GM18861 (cell line): Measurements from ENCODE around the gene ZNF304.
"Not testable (repeated sequence)": the region's sequence is repeated elsewhere in the genome, so short reads cannot be mapped to it uniquely, and the experiment has no call there.

ENCODE experiments used
- ATAC-seq: cut with Tn5 transposase; IDR thresholded peaks from one replicate; pipeline ENCODE4 v1.9.1; 2021; ENCODE audit not compliant: unreplicated experiment

The ZNF304 gene

DNA sequence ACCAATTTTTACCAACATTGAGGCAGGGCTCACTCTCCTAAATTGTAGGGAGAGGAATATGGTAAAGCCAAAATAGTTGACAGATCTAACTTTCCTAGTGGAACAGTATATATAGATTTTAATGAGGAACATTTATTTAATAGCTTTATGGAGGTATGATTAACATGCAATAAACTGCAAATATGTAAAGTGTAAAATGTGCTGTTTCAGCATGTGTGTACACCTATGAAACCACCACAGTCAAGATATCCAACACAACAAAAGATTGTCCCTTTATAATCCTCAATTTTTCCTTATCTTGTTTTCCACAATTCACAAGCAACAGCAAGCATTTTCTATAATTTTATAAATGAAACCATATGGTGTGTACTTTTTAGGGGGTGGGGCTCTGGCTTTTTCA lies 8.2 kb downstream of the ZNF304 start:
- ATAC-seq: no peak

GRCh38 chr19:57362419-57362818 lies 11.3 kb downstream of the ZNF304 start:
- ATAC-seq: no peak

DNA sequence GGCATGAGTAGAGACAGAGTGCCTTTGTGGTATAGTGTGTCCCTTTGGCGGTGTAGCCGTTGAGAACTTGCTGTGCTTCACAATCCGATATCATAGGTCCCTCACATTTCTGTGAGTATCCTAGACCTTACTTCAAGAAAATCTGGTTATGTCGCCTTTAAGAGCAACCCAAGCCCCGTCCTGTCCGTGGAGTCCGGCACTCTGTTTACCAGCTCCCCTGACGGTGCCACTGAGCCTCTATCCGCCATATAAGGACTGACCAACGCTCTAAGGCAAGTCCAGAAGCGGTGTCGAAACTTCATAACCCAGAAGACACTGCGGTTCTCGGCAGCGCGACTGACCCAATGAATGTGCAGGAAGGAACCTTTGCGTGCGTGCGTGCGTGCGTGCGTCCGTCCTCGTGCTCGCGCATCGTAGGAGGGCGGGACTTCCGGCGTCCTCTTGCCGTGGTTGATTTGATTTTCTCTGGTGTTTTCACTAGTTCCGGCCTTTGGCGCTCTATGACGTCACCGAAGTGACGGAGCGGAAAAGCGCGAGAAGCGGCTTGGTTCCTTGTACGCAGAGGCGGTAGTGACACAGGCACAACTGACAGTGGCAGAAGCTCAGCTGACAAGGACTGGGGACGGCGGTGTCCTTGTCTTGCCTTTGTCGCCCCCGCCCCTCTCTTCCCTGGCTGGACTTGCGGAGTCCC lies 12.1 kb downstream of the ZNF304 start, which contains the start of the genes TRAPPC2B and ZNF547:
Gene TRAPPC2B, plus strand, starts transcription at position 555 of the 691 bp plus-strand sequence. CDS start 1,283 bp downstream, outside the sequence.
Gene ZNF547, plus strand, starts transcription at position 555 of the 691 bp plus-strand sequence. CDS start 5,005 bp downstream, outside the sequence.
- peak; percentile 93 for ATAC-seq

- no peak for ATAC-seq
Measured at GRCh38 chr19:57363688-57364181, 12.7 kb downstream of the ZNF304 start.

DNA sequence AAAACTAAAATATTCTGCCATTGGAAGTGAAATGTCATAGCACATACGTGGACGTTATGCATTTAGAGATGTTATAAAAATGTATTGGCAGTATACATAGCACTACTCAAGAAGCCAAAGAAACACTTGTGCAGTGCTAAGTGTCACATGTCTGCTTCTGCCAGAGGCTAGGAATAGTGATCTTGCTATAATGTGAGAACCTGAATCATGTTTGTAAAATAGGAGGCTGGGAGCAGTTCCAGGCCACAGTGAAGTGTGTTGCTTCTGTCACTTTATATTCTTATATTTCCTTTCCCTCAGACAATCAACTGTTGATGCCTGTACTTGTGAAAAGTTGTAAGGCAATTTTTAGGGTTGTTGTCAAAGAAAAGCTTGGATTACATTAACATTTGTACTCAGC lies 15.7 kb downstream of the ZNF304 start:
- no peak for ATAC-seq

DNA sequence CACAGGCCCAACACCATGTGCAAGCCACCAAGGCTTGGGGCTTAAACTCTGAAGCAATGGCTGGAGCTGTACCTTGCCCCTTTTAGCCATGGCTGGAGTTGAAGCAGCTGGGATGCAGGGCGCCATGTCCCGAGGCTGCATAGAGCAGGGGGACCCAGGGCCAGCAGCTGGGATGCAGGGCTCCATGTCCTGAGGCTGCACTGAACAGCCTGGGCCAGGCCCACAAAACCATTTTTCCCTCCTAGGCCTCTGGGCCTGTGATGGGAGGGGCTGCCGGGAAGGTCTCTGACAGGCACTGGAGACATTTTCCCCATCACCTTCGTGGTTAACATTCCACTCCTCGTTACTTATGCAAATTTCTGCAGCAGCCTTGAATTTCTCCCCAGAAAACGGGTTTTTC lies 23.1 kb downstream of the ZNF304 start:
- ATAC-seq: no peak

- ATAC-seq: not testable (repeated sequence)
Measured at GRCh38 chr19:57374647-57375046, 23.6 kb downstream of the ZNF304 start.

- no peak for ATAC-seq
Measured at GRCh38 chr19:57376151-57376550, 25.1 kb downstream of the ZNF304 start.

- ATAC-seq: no peak
Measured at GRCh38 chr19:57377498-57378146, 26.6 kb downstream of the ZNF304 start.

DNA sequence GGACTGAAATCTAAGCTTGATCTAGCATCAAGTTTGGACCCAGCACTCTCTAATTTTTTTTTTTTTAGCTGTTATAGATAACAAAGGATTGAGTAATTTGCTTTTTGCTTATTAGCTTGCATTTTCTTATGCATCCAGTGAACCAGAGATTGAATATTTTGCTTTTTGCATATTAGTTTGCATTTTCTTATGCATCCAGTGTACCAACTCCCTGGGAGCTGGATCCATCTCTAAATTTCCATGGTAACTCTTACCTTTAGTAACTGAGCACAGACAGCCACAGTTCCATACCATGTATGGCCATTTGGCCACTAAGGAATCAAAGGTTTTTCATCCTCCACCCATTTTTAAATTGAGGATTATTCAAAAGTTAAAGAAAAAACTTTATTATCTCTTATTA lies 29.9 kb downstream of the ZNF304 start:
- ATAC-seq: no peak

DNA sequence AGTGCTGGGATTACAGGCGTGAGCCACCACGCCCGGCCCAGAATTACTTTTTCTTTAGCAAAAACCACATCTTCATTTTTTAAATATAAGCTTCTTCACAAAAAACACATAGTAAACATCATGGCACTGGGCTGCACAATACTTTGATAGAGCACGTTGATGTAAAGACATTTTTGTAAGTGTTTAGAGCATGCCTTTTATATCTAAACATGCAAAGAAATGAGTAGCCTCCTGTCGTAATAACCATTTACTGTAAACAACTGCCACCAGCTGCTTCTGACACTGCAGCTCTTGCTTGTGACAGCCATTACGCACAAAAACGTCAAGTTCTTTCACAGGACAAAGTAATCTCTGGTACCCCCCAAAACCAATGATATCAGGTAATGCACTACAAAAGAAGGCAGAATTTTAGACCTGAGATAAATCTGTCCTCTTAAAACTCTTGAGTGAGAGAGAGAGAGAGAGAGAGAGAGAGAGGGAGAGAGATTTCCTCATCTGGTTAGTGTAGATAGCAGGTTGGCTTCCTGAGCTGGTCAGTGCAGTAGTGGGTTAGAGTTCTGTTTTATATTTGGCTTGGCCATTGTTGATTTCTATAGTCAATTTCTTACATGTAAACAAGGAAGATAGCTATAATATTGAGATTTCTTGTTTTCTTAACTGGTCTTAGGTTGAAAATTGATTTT lies 31.9 kb downstream of the ZNF304 start:
- ATAC-seq: no peak

- no peak for ATAC-seq
Measured at GRCh38 chr19:57389194-57389729, 38.2 kb downstream of the ZNF304 start.

GRCh38 chr19:57389730-57390598 lies 38.9 kb downstream of the ZNF304 start, which contains the start of gene ZNF548:
Gene ZNF548 (plus strand): TSS chr19:57389854. CDS start chr19:57390100, 246 bp downstream.
- peak; percentile 97 for ATAC-seq

- no peak for ATAC-seq
Measured at GRCh38 chr19:57395710-57396109, 44.6 kb downstream of the ZNF304 start.

DNA sequence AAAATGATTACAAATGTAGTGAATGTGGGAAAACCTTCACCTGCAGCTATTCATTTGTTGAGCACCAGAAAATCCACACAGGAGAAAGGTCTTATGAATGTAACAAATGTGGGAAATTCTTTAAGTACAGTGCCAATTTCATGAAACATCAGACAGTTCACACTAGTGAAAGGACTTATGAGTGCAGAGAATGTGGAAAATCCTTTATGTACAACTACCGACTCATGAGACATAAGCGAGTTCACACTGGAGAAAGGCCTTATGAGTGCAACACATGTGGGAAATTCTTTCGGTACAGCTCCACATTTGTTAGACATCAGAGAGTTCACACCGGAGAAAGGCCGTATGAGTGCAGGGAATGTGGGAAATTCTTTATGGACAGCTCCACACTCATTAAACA lies 47.8 kb downstream of the ZNF304 start:
- ATAC-seq: no peak

GRCh38 chr19:57403737-57404563 lies 52.9 kb downstream of the ZNF304 start:
- no peak for ATAC-seq

DNA sequence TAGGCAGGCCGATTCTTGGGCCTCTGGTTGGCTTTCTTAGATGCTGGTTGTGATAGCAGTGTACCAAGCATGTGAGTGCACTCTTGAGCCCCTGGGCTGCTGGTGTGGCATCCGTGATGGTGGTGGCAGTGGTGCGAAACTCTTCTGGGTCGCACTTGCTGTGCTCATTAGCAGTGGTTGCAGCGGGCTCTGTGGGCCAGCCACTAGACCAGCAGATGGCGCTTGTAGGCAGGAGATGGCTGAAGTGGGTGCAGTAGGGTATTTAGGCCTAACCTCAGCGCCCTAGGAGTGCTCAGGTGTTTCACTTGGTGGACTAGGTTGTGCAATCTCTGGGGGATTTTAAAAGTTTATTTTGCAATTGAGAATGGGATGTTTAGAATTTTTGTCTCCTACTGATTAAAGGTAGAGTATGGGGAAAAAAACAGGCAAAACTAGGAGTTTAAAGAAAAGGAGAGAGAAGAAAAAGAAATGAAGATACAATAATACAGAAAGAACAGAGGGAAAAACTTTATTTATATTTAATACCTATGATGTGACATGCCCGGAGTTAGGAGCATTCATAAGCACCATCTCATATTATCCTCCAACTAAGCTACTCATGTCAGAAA lies 55.5 kb downstream of the ZNF304 start:
- ATAC-seq: no peak
